Superior temporal gyrus (tissue), 1 donor: ENCODE results near the gene KLF11.
"Not testable (repeated sequence)": the region's sequence is repeated elsewhere in the genome, so short reads cannot be mapped to it uniquely, and the experiment has no call there.

Experiments used
- DNase-seq: peaks from one replicate; pipeline ENCODE4 v3.0.0-alpha.2; 2016; ENCODE audit errors: extremely low spot score

Gene KLF11

GRCh38 chr2:10084223-10084865 is 41.0 kb downstream of the KLF11 start:
- no peak for DNase-seq

- DNase-seq: no peak
Observed at GRCh38 chr2:10085043-10085667, 41.8 kb downstream of the KLF11 start.

GRCh38 chr2:10085668-10086059 is 42.3 kb downstream of the KLF11 start:
- no peak for DNase-seq

- DNase-seq: no peak
Observed at GRCh38 chr2:10086950-10087349, 43.6 kb downstream of the KLF11 start.

GRCh38 chr2:10087360-10087759 is 44.0 kb downstream of the KLF11 start:
- no peak for DNase-seq

- DNase-seq: no peak
Observed at GRCh38 chr2:10089565-10090190, 46.3 kb downstream of the KLF11 start.

GRCh38 chr2:10091182-10091888 is 48.0 kb downstream of the KLF11 start:
- no peak for DNase-seq

GRCh38 chr2:10091889-10092244 is 48.5 kb downstream of the KLF11 start:
- not testable (repeated sequence) for DNase-seq

- no peak for DNase-seq
Observed at GRCh38 chr2:10094271-10094814, 51.0 kb downstream of the KLF11 start.

GRCh38 chr2:10095175-10095574 is 51.8 kb downstream of the KLF11 start:
- DNase-seq: no peak

- no peak for DNase-seq
Observed at GRCh38 chr2:10096641-10097040, 53.3 kb downstream of the KLF11 start.

GRCh38 chr2:10097352-10098148 is 54.2 kb downstream of the KLF11 start:
- peak; percentile 62 for DNase-seq

GRCh38 chr2:10101491-10101890 is 58.1 kb downstream of the KLF11 start:
- no peak for DNase-seq

GRCh38 chr2:10103179-10103578 is 59.8 kb downstream of the KLF11 start:
- DNase-seq: no peak
